NCI-H2196 (cell line): ENCODE data around the gene KCNG2.

Source experiments
- DNase-seq: peaks from one replicate; lab custom pipeline; 2025; ENCODE audit not compliant: unreplicated experiment; lab: John Stamatoyannopoulos, UW

KCNG2 gene

DNA sequence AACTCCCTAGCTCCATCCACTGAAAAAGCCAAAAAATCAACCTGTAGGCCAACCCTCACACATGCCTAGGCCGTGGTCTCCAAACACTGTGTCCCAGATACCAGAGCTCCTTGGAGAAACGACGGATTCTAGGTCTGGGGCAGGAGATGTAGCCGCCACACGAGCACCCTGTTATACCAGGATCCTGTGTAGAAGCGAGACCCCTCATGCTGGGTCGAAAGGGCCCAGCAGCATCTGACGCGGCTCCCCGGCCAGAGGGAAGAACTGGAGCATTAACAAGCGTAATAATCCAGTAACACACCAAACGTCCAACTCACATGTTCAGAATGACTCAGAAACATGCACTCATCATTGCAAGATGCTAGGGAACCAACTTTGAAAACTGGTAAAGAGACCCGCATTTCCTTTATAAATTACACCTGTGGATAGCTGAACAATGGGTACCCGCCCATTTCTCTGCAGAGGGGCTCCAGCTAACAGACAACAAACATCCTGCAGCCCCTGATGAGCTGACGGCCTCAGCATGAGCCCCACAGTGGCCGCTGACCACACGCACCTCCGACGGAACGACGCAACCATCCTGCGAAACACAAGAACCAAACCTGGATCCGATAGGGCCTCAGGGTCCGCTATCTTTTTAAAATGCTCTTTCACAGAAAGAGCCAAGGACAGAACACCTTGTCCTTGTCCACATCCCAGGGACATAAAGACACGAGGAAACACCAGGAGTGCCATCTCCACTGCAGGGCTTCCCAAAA is 139.5 kb downstream of the KCNG2 start:
- DNase-seq = no peak

DNA sequence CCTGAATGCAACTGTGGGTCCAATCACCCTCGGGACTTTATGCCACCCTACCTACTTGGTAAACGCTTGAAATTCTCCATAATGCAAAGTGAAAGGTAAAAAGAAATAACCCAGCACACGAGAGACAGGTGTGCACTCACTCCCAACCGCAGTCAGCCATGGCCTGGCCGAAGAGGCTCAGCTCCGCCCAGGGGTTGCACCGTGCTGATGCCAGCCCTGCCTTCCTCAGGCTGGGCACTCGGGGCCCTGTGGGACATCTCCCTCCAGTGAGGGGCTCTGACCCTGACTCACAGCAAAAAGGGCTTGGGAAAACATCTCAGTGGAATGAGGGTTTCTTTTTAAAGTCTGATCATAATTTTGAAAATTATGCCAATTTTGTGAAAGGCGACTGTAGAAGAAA is 140.5 kb downstream of the KCNG2 start:
- no peak for DNase-seq

DNA sequence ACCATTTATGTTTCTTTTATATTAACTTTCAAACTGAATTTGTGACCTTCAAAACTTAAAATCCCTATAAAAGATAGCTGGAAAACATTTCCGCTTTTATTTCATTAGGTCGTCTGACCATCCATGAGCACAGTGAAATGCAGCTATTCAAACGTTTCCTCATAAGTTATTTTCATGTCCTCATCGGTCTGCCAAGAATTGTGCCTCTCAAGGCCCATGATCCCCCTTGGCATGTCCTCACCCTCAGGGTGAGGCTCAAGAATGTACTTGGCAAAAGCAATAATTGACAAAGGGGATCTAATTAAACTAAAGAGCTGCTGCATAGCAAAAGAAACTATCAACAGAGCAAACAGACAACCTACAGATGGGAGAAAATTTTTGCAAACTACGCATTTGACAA is 141.4 kb downstream of the KCNG2 start:
- DNase-seq = no peak

DNA sequence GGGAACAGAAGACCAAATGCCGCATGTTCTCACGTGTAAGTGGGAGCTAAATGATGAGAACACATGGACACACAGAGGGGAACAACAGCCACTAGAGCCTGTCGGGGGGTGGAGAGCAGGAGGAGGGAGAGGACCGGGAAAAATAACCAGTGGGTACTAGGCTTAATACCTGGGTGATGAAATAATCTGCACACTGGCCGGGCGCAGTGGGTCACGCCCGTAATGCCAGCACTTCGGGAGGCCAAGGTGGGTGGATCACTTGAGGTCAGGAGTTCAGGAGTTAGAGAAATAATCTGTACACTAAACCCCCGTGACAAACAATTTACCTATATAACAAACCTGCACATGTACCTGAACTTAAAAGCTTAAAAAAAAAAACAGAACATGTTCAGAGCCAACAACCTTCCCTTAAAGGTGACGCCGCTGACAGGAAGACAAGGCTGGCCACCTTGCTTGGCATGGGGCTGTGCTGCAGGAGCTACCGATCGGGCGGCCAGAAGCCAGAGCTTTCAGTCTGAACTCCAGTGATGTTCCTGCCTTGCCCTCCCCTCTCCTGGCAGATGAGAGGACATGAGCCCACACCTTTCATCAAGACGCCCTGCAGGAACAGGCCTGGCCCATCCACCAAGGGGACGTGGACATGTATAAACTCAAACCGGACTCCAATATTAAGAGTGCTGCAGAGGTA is 142.5 kb downstream of the KCNG2 start:
- DNase-seq = no peak

DNA sequence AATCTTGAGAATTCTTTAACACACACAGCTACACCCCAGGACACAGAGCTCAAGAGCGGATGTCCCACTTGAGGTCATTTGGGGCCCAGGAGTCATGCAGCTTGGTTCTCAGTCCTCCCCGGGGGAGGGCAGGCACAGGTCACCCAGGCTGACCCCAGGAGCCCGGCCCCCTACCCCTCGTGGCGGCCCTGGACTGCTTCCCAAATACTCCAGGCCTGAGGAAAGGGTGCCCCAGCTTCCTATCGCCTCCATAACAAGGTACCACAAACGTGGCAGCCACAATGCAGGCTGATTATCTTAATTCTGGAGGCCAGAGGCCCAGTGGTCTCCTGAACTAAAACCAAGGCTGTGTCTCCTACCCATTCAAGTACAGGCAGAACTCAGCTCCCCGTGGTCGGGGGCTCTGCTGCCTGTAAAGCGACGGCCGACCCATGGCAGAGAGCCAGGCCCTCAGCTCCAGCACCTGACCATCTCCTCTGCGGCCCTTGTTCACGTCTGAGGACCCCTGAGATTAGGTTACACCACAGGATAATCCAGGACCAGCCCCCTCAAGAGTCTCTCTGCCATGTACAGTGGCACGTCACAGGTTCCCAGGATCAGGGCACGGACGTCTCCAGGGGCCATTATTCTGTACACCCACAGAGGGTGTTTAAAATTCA is 143.2 kb downstream of the KCNG2 start:
- DNase-seq = no peak

DNA sequence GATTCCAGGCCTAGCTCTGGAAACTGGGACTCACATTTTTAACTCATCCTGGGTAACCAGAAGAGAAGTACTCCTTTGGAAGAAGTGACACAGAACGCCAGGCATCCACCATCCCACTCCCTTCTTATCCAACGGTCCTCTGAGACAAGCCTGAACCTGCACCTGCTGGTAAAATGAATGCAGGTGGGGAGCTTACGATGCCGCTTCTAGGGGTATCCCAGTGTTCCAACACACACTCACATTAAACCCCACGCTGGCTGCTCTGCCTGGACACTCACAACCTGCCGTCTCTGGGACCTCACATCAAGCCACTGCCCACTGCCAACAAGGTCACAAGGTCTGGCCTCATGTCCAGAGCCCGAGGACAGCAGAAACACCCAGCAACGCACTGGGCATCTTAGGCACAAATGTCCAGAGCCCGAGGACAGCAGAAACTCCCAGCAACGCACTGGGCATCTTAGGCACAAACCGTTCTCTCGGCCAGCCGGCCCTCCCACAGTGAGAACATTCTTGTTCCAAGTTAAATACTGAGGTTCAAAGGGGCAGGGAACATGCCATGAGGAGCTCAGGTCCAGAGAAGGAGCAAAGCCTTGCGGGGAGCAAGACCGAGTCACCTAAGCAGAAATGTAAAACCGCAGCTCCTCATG is 143.9 kb downstream of the KCNG2 start:
- no peak for DNase-seq

DNA sequence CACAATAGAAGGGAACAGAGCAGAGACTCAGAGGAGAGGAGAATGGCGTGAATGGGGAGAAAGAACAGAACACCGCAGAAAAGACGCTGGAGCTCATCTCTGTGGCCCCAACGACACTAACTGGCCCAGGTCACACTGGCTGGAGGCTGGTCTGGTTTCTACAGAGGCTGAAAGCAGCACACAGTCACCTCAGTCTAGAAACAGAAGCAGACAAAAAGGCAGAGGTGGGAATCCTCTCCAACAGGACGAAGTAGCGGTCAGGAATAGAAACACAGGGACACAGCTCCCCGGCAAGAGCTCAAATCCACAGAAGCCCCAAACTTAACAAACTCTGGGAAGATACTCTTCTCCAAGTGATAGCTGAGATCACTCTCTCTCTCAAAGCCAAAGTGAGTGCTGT is 144.5 kb downstream of the KCNG2 start:
- DNase-seq = no peak

DNA sequence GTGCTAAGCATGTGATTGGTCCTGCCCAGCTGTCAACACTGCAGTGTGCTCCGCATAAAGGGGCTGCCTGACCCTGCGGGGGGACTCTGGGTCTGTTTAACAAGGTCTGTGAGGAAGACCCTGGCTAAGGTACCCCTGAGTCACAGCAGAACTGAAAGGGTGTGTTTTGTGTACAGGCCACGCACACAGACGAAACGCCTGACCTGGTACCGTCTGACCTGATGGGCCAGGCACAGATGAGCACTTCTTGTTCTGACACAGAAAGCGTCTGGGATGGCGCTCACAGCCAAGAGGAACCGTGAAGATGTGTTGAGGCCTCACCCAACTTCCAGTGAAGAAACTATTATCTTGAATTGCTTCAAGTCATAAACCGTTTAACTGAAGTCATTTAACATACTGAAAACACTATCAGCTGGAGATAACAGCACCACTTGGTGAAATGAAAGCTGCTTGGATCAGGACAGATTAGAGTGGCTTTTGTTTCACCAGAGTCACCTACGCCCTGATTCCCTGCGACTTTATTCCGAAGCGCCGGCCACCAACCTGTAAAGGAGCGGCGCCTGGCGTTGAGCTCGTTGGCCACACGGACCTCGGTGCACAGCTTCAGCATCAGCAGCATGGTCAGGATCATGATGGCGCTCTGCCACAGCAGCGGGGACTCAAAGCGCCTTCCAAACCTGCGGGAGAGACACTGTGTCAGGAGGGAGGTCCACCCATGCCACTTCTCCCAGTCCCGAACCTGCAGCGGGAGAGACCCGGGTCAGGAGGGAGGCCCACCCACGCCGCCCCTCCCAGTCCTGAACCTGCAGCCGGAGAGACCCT is 145.3 kb downstream of the KCNG2 start:
- no peak for DNase-seq

DNA sequence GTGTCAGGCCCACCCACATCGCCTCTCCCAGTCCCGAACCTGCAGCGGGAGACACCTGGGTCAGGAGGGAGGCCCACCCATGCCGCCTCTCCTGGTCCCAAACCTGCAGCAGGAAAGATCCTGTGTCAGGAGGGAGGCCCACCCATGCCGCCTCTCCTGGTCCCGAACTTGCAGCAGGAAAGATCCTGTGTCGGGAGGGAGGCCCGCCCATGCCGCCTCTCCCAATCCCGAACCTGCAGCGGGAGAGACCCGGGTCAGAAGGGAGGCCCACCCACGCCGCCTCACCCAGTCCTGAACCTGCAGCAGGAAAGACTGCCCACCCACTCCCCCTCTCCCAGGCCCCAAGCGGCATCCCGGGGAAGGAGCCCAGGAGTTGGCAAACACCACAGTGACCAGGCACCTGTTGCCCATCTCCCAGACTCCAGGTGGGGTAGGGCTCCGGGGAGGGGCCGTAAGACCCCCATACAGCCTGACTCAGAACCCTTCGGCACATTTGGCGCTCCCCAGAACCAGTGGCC is 145.9 kb downstream of the KCNG2 start:
- no peak for DNase-seq

DNA sequence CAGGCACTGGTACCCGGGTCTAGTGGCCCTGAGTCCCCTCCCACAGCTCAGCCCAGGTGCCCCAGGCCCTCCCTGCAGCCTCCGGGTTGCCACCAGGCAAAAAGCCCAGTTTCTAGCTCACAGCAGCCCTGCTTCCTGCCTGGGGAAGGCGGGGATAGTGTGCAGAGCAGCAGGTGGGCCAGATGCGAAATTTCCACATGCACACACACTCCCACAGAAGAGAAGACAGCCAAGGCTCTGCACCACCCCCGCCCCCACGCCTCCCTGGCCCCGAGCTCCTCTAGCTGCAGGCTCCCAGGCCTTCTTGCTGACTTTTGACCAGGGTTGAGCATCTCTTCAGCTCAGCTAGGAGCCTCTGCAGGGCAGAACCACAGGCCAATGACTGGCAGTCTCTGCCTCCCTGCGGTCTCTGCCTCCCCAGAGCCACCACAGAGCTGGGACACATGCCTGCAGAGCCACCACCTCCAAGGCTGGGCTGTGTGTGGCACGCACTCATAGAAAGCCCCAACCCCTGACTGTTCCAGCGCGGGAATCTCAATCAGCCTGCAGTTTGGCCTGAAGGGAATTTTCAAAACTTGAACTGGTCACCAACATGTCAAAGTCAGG is 146.5 kb downstream of the KCNG2 start:
- DNase-seq = peak; percentile 59

DNA sequence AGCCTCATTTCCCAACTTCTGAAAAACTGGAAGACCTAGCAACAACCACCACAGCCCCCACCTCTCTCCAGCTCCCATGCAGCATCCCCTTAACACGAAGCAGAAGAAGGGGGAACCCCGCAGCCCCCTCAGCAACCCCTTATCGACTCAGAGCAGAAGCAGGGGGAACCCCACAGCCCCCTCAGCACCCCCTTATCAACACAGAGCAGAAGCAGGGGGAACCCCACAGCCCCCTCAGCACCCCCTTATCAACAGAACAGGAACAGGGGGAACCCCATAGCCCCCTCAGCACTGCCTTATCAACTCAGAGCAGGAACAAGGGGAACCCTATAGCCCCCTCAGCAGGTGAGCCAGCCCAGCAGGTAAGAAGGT is 147.0 kb downstream of the KCNG2 start:
- no peak for DNase-seq

DNA sequence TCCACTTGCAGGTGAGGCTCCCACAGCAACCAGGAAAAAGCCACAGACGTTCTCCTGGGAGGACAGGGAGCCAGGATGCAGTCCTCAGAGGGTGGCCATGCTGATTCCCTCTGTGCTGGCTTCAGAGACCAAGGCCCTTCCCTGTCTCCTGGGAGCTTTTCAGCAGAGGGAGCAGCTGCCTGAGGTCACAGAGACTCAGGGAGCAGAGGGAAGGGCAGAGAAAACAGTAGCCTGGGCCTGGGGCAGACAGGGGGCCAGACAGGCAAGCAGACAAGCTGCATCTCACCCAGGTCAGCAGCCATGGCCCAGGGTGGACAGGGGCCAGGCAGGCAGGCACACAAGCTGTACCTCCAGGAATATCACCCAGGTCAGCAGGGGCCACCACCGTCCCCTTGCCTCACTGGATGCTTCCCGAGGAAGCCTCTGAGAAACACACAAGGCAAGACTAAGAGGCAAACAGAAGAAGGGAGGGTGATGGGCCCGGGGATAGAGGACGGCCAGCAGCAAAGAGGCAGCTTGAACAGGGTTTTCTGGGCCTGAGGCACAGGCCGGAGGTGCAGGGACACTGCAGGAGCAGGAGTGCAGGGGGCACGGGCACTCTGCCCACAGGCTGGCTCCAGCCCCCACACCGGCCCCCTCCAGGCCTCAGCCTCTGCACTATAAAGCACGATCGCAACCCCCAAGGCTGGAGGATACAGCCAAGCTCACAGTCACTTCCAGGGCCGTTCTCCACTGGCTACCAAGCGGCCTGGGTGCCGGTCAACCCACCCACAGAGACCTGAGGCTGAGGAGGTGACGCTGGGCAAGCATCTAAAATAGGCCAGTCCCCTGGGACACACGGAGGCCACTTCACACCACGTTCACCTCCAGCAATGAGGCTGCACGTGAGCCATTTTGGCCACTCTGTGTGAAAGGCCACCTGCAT is 147.6 kb downstream of the KCNG2 start:
- DNase-seq = no peak

DNA sequence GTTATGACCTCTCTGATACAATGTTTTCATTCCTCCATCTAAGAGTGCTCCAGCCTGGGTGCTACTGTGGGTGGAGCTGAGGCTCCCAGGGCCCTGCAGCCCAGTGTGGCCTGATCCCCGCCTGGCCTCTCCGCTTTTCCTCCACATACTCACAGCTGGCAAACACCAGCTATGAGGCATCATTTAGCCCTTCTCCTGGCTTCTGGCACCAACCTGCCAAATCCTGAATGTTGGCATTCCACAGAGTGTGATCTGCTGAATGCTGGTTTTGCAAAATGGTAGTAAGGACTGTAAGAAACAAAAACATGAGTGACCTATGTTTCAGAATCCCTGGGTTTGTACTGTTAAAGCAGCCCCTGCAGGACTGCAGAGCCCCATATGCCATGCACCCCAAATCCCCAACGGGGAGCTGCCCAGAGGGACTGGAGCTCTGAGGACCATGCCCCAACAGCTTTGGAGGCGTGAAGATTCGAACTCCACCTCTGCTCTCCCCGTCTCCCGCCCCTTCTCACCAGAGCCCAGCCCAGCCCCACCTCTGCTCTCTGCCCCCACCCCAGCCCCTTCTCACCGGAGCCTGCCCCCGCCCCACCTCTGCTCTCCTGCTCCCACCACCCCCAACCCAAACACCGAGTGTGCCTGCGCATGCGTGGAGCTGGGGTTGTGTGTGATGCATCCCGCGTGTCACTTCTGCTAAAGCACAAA is 149.5 kb downstream of the KCNG2 start:
- no peak for DNase-seq

DNA sequence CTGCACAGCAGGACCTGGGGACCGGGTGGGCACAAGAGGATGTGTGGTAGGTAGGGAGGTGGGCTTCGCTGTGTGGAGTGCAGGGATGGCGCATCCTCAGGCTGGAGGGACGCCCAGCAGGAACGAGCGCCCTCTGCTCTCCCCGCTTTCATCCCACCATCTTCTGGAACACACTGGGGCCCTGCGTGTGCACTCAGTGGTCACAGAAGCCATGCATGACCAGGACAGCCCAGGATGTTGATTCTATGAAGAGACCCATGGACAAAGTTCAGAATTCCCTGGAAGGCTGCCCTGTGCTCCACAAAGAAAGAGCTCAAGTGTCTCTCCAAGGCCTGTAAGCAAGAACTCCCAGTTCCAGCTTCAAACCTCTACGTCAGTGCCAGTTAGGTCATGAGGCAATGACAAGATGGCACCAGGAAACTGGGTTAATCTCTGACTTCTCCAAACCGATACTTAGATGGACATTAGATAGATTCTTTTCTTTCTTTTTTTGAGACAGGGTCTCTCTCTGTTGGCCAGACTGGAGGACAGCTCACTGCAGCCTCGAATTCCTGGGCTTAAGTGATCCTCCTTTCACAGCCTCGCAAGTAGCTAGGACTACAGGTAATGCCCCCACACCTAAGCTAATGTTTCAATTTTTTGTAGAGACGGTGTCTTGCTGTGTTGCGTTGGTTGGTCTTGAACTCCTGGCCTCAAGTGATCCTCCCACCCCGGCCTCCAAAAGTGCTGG is 150.3 kb downstream of the KCNG2 start:
- no peak for DNase-seq

DNA sequence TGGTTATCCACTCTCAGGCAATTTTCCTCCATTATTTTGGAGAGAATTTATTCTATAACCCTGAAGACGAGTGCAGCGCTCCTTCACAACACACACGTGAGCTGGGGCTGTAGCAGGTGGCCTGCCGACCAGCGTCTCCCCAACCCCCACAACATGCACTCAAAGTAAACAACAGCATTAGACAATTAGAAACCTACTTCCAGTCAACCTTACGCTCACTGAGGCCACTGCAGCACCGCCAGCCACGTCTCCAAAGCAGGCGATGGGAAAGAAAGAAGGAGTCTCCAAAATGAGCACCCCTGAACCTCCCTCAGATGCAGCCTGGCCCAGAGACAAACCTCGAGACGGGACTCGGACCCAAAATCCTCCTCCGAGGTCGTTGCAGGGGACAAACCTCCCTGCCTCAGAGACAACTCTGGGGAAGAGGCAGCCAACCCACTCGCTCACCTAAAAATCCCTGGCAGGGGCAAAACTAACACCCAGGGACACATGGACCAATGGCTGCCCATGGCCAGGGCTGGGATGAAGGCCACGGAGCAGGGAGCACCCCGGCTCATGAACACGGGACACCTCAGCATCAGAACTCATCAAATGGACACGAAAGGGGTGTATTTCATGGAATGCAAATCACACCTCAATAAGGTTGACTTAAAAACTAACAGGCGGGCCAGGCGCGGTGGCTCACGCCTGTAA is 151.1 kb downstream of the KCNG2 start:
- DNase-seq = no peak
